ENCODE measurements around the gene POLG2. TPM values are rescaled to one million over a fixed set of nuclear protein-coding genes. Genes with fewer than 3 reads are reported as not detected.

Gene POLG2
- total RNA-seq, 1 experiment from 2014 or later = 51.5 TPM

DNA sequence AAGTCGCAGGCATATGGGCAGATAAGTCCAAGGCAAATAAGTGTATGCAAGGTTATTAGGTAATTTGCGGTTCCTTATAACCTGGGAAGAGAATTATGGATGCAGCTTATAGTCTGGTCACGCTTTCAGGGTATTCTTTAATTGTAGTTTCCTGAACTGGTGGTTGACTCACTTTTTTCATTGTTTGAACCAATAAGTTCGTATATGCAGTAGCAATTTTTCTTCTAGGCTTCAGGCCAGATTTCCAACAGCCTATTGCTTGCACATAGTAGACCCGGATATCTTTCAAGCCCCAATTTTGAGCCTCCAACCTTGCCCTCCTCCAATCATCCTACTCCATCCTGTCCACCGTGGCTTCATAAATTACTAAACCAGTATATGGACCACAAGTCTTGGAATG lies 22.7 kb upstream of the POLG2 start:
- Histone ChIP-seq H3K27me3 (ENCODE audit: insufficient read depth, low read length) (no peaks in the 10 kb centered on the region), H3K9me2 (ENCODE audit: insufficient read depth) (no peaks in the 10 kb centered on the region), H2AFZ (ENCODE audit: low read depth, low read length, poor library complexity, severe bottlenecking) (no peak overlapping the region), H3K9me3 (ENCODE audit: control insufficient read depth in 1 of 2, insufficient read depth in 1 of 2, low read depth in 1 of 2, low read length in 2 of 2) (no peaks in the 10 kb centered on the region), H3K4me3 (replicated peaks in 1 of 2; ENCODE audit: low read depth in 1 of 2, low read length in 2 of 2) (no peak overlapping the region), H3K27ac (ENCODE audit: low read depth, low read length) (no peak overlapping the region), H3K36me3 (ENCODE audit: control insufficient read depth in 1 of 2, insufficient read depth in 2 of 2, low read length in 2 of 2) (peaks cover 73 to 78% of the 10 kb centered on the region in 2 experiments; a peak in 3 of 4 replicates), H4K20me1 (ENCODE audit: insufficient read depth) (no peaks in the 10 kb centered on the region), H3K79me2 (ENCODE audit: insufficient read depth, low read length) (peaks cover 71% of the 10 kb centered on the region), H3K9ac (ENCODE audit: low read length) (no peak overlapping the region), H3K4me1 (ENCODE audit: control insufficient read depth in 1 of 2, insufficient read depth in 2 of 2, low read length in 2 of 2) (no peaks in the 10 kb centered on the region), H3K4me2 (ENCODE audit: low read length) (no peak overlapping the region)
- TF ChIP-seq, protein P1, sequence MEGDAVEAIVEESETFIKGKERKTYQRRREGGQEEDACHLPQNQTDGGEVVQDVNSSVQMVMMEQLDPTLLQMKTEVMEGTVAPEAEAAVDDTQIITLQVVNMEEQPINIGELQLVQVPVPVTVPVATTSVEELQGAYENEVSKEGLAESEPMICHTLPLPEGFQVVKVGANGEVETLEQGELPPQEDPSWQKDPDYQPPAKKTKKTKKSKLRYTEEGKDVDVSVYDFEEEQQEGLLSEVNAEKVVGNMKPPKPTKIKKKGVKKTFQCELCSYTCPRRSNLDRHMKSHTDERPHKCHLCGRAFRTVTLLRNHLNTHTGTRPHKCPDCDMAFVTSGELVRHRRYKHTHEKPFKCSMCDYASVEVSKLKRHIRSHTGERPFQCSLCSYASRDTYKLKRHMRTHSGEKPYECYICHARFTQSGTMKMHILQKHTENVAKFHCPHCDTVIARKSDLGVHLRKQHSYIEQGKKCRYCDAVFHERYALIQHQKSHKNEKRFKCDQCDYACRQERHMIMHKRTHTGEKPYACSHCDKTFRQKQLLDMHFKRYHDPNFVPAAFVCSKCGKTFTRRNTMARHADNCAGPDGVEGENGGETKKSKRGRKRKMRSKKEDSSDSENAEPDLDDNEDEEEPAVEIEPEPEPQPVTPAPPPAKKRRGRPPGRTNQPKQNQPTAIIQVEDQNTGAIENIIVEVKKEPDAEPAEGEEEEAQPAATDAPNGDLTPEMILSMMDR (IDR thresholded peaks at IDR 0.05 in 2 of 3, conservative IDR thresholded peaks at IDR 0.05 in 1 of 3; ENCODE audit: borderline replicate concordance in 1 of 3, insufficient read depth in 1 of 3, low read depth in 2 of 3, low read length in 2 of 3) = no peak
- TF ChIP-seq POLR2A (IDR thresholded peaks at IDR 0.05; ENCODE audit: borderline replicate concordance, extremely low read depth, insufficient read depth, insufficient read length) (no peak), CBX3 (IDR thresholded peaks at IDR 0.05; ENCODE audit: low read depth) (no peak), SP1 (IDR thresholded peaks at IDR 0.05; ENCODE audit: low read depth) (no peak), JUND (IDR thresholded peaks at IDR 0.05) (no peak), SIN3A (IDR thresholded peaks at IDR 0.05; ENCODE audit: low read depth) (no peak), TCF7L2 (IDR thresholded peaks at IDR 0.05; ENCODE audit: borderline replicate concordance, extremely low read depth, insufficient read depth, insufficient read length) (no peak), FOSL1 (IDR thresholded peaks at IDR 0.05; ENCODE audit: low read depth) (no peak), EGR1 (IDR thresholded peaks at IDR 0.05; ENCODE audit: low read depth) (no peak)
- no peak for ATAC-seq
- BruUV-seq (replicated peaks) = no TSS peak
- intact Hi-C loops (cut with micrococcal nuclease) = loop anchor here (5.0 kb wide), 1 partner anchor 33 kb away; no protein-coding TSS in a partner anchor
- RAD21 ChIA-PET (ENCODE audit: low non-redundant PET in 1 of 2, low total read pairs in 2 of 2, uncharacterized antibody in 2 of 2, unreplicated experiment in 2 of 2) = no interaction called here
- CTCF ChIA-PET = interaction anchor here (0.9 kb wide), 1 partner anchor 14 kb away, joined by 3 read pairs; no protein-coding TSS in a partner anchor
- no peak for DNase-seq (ENCODE audit: low read depth, low spot score)
- POLR2A ChIA-PET = interaction anchor here (1.2 kb wide), 1 partner anchor 13 kb away, joined by 3 read pairs; the partner anchor contains the start of gene CEP95
